HCEC 1CT (cell line): ENCODE results near the gene SNAPC3.
"Not testable (repeated sequence)": the region's sequence is repeated elsewhere in the genome, so short reads cannot be mapped to it uniquely, and the experiment has no call there.

Experiments used
- DNase-seq: peaks from one replicate; pipeline ENCODE4 v3.0.0-alpha.2; 2017

SNAPC3 gene

DNA sequence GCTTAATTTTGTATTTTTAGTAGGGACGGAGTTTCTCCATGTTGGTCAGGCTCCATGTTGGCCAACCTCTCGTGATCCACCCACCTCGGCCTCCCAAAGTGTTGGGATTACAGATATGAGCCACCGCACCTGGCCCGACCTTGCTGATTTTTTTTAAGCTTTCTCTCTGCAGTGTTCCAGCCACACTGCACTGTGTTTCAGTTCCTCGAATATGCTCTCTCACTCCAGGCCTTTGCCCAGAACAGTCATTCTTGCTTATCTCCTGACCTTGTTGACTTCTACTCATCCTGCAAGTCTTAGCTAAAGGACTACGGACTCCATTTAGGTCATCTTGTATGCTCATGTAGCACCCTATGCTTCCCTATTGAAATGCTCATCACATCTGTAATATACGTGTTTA lies 3.3 kb downstream of the SNAPC3 start:
- no peak for DNase-seq

GRCh38 chr9:15427702-15428101 lies 5.0 kb downstream of the SNAPC3 start:
- DNase-seq, result not testable (repeated sequence)

- no peak for DNase-seq
Measured at GRCh38 chr9:15430920-15431844, 8.5 kb downstream of the SNAPC3 start.

- DNase-seq, result no peak
Measured at GRCh38 chr9:15433191-15433590, 10.5 kb downstream of the SNAPC3 start.

DNA sequence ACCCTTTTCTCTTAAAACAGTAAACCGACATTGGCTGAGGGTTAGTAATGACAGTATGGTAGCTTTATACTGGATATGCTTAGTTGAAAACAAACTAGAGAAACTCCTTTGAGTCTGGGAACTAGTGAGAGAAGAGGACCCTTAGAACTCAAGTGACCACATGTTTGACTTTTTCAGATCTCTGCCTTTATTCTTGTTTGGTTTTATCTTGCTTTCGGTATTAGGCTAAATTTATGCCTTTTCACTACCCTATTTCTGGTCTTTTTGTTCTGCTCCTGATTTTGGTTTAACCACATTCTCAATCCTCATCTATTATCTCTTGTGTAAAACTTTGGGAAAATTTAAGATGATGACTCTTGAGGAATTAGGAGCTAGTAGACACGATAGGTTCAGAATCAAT lies 11.0 kb downstream of the SNAPC3 start:
- no peak for DNase-seq

GRCh38 chr9:15438891-15439290 lies 16.2 kb downstream of the SNAPC3 start:
- no peak for DNase-seq

DNA sequence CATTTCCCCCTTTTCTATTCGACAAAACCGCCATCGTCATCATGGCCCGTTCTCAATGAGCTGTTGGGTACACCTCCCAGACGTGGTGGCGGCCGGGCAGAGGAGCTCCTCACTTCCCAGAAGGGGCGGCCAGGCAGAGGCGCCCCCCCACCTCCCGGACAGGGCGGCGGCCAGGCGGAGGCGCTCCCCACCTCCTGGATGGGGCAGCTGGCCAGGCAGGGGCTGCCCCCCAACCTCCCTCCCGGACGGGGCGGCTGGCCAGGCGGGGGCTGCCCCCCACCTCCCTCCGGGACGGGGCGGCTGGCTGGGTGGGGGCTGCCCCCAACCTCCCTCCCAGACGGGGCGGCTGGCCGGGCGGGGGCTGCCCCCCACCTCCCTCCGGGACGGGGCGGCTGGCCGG lies 19.2 kb downstream of the SNAPC3 start:
- not testable (repeated sequence) for DNase-seq

GRCh38 chr9:15442264-15442663 lies 19.6 kb downstream of the SNAPC3 start:
- DNase-seq, result not testable (repeated sequence)

DNA sequence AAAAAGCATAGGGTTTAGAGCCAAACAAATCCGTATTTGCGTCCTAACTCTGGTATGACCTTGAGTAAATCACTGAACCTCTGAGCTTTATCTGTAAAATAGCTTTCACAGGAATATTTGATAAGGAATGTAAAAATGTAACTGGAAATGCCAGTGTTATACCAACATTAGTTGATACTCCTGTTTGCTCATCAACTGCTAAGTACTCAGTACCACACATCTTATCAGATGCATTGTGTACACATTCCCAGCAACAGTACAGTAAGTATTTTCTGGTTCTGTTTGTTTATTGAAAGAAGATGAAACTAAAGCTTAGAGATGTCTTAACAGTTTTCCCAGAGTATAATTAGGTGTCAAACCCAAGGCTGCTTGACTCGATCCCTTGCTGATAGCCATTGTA lies 21.5 kb downstream of the SNAPC3 start:
- DNase-seq, result no peak

DNA sequence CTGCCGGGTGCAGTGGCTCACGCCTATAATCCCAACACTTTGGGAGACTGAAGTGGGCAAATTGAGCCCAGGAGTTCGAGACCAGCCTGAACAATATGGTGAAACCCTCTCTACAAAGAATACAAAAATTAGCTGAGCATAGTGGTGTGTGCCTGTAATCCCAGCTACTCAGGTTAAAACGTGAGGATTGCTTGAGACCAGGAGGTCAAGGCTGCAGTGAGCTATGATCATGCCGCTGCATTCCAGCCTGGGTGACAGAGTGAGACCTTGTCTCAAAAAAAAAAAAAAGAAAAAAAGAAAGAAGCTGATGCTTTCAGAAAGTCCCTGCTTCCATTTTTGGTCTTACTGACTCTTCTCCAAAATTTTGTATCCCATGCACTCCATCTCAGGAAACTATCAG lies 31.3 kb downstream of the SNAPC3 start:
- no peak for DNase-seq

- no peak for DNase-seq
Measured at GRCh38 chr9:15461056-15461455, 38.4 kb downstream of the SNAPC3 start.

DNA sequence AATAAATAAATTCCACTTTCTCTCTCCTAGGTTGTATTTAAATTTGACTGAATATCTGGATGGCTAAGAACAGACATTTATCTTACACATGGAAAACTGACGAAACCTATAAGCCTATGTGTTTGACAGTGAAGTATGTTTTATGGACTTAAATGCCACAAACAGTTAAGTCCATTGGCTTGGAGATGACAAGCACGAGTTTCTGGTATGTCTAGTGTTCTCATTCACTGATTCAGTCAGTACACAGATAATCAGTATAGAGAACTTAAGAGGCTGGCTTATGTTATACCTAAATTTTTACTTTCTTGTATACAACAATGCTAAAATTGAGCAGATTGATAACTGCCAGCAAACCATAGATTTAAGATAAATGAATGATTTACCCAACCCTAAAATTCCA lies 38.9 kb downstream of the SNAPC3 start:
- no peak for DNase-seq

GRCh38 chr9:15468145-15468544 lies 45.5 kb downstream of the SNAPC3 start:
- no peak for DNase-seq

DNA sequence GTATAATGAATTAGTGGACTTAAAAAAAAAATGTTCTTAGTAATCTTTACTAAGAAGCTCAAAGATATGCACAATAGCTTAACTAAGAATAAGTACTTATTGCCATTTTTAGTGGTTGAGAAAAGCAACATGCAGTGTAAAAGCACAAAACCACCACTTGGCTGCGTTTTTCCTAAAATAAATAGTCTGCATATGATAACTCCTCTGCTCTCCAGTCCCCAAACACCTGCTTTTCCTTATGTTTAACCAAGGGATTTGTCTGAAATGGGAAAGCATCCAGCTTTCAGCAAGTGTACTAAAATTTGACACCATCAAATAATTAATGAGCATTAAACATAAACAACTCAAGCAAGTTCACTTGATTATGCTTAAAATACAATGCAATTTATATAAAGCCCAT lies 46.7 kb downstream of the SNAPC3 start:
- DNase-seq, result no peak

- no peak for DNase-seq
Measured at GRCh38 chr9:15469862-15470261, 47.2 kb downstream of the SNAPC3 start.

- DNase-seq, result no peak
Measured at GRCh38 chr9:15475923-15476536, 53.4 kb downstream of the SNAPC3 start.

DNA sequence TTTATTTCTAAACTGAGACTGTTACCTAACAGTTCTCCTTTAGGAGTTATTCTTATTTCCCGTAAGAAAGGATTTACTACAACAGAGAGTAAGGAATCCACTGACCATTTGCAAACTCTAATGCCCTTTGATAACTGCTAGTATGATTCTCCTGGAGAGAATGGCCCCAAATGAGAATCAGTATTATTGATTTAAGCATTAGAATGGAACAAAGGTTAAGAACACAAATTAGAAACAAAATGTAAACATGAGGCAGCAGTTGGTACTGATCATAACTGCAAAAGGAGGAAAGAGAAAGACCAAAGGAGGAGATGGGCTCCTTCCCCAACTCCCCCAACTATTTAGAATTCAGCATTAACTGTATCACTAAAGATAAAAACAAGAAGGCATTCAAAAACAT lies 57.4 kb downstream of the SNAPC3 start:
- no peak for DNase-seq

DNA sequence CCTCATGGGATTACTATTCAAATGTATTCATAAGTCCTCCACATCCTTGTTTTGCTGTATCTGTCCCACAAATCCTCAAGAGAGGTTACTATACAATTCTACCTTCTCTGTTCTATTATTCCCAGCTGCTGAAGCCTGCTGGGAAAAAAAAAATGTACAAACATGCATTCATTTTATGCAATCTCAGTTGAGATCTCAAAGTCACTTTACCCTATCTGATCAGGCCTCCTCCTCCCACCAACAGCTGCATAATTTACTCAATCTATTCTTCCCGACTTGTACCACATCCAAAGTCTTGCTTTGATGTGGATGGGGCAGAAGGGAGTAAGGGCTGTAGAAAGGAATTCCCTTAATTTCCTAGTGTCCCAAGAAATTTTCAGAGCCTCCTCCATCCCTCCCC lies 59.5 kb downstream of the SNAPC3 start:
- DNase-seq, result no peak

GRCh38 chr9:15484802-15485201 lies 62.1 kb downstream of the SNAPC3 start:
- no peak for DNase-seq

GRCh38 chr9:15485836-15486666 lies 63.4 kb downstream of the SNAPC3 start:
- DNase-seq, result no peak

DNA sequence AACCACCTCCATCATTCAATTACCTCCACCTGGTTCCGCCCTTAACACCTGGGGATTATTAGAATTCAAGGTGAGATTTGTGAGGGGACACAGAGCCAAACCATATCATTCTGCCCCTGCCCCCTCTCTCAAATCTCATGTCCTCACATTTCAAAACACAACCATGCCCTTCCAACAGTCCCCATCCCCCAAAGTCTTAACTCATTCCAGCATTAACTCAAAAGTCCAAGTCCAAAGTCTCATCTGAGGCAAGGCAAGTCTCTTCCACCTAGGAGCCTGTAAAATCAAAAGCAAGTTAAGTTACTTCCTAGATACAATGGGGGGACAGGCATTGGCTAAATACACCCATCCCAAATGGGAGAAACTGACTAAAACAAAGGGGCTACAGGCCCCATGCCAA lies 69.3 kb downstream of the SNAPC3 start:
- no peak for DNase-seq

DNA sequence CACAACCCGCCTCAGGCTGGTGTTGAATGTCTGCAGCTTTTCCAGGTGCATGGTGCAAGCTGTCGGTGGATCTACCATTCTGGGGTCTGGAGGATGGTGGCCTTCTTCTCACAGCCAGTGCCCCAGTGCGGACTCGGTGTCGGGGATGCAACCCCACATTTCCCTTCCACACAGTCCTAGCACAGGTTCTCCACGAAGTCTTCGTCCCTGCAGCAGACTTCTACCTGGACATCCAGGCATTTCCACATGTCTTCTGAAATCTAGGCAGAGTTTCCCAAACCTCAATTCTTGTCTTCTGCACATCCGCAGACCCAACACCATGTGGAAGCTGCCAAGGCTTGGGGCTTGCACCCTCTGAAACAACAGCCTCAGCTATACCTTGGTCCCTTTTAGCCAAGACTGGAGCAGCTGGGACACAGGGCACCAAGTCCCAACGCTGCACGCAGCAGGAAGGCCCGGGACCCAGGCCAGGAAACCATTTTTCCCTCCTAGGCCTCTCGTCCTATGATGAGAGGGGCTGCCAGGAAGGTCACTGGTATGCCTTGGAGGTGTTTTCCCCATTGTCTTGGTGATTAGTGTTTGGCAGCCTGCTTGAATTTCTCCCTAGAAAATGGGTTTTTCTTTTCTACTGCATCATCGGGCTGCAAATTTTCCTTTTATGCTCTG lies 69.9 kb downstream of the SNAPC3 start:
- no peak for DNase-seq
